LNCaP clone FGC (cell line): ENCODE data around the gene RBM6.
"Not testable (repeated sequence)": the region's sequence is repeated elsewhere in the genome, so short reads cannot be mapped to it uniquely, and the experiment has no call there.

ENCODE experiments used
- DNase-seq: peaks from one replicate; pipeline ENCODE4 v3.0.0-alpha.2; 2011; ENCODE audit warnings: low read depth
- H3K4me3 ChIP-seq: 2 replicates; pipeline ENCODE4 v1.5.1; 2011; ENCODE audit warnings: mild to moderate bottlenecking, low read depth, low read length, control low read depth
- TF ChIP-seq, protein P1 (sequence below): IDR thresholded peaks from 2 replicates; pipeline ENCODE4 v1.5.1; 2012; ENCODE audit warnings: mild to moderate bottlenecking; ENCODE audit not compliant: control insufficient read depth, insufficient read depth; ENCODE audit errors: extremely low read depth

The RBM6 gene

DNA sequence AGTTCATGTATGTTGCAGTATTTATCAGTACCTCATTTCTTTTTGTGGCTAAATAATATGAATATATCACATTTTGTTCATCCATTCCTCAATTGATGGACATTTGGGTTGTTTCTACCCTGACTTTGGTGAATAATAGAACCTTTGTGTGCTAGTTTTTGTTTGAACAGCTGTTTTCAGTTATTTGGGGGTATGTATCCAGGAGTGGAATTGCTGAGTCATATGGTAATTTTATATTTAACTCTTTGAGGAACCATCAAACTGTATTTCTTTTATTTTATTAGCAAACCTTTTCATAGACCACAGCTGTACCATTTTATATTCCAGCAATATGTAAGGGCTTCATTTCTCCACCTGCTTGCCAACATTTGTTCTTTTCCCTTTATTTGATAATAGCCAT lies 110.4 kb downstream of the RBM6 start:
- H3K4me3 ChIP-seq = no peak overlapping the region
- no peak for DNase-seq
- TF ChIP-seq, protein P1, sequence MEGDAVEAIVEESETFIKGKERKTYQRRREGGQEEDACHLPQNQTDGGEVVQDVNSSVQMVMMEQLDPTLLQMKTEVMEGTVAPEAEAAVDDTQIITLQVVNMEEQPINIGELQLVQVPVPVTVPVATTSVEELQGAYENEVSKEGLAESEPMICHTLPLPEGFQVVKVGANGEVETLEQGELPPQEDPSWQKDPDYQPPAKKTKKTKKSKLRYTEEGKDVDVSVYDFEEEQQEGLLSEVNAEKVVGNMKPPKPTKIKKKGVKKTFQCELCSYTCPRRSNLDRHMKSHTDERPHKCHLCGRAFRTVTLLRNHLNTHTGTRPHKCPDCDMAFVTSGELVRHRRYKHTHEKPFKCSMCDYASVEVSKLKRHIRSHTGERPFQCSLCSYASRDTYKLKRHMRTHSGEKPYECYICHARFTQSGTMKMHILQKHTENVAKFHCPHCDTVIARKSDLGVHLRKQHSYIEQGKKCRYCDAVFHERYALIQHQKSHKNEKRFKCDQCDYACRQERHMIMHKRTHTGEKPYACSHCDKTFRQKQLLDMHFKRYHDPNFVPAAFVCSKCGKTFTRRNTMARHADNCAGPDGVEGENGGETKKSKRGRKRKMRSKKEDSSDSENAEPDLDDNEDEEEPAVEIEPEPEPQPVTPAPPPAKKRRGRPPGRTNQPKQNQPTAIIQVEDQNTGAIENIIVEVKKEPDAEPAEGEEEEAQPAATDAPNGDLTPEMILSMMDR = no peak

DNA sequence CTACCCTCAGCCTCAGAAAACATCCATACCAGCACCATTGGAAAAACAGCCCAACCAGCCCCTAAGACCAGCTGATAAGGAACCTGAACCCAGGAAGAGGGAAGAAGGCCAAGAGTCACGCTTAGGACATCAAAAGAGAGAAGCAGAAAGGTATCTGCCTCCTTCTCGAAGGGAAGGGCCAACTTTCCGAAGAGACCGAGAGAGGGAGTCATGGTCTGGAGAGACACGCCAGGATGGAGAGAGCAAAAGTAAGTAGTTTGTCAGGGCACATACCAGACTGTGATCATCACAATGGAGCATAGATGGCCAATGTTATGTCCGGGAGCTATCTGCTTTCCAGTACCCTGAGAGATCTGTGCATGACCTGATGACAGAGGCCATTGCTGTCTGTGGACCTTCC lies 117.8 kb downstream of the RBM6 start:
- no peak for DNase-seq
- TF ChIP-seq, protein P1 = no peak
- H3K4me3 ChIP-seq = no peak overlapping the region

- H3K4me3 ChIP-seq = no peak overlapping the region
- TF ChIP-seq, protein P1 = no peak
- no peak for DNase-seq
Observed at GRCh38 chr3:50068134-50068533, 128.2 kb downstream of the RBM6 start.

DNA sequence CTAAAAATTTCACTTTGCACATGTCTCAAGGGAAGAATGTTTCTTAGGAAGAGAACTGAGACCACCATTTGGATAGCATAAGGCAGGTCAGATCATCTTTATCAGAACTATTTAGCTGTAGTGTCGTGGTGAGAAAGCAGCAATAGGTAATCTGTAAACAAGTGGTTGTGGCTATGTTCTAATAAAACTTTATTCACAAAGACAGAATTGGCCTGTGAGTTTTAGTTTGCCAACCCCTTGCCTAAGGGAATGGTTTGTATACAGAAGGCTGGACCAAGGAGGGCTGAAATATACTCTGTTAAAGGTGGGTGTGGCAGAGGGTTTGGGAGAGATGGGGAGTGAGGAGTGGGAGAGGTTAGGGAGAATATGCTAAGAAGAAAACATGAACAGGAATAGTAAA lies 138.1 kb downstream of the RBM6 start:
- no peak for DNase-seq
- no peak overlapping the region for H3K4me3 ChIP-seq
- TF ChIP-seq, protein P1 = no peak

- no peak overlapping the region for H3K4me3 ChIP-seq
- TF ChIP-seq, protein P1 = no peak
- DNase-seq = no peak
Observed at GRCh38 chr3:50078622-50079021, 138.7 kb downstream of the RBM6 start.

DNA sequence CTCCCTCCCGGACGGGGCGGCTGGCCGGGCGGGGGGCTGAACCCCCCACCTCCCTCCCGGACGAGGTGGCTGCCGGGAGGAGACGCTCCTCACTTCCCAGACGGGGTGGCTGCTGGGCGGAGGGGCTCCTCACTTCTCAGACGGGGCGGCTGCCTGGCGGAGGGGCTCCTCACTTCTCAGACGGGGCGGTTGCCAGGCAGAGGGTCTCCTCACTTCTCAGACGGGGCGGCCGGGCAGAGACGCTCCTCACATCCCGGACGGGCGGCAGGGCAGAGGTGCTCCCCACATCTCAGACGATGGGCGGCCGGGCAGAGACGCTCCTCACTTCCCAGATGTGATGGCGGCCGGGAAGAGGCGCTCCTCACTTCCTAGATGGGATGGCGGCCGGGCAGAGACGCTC lies 145.0 kb downstream of the RBM6 start:
- DNase-seq, H3K4me3 ChIP-seq: not testable (repeated sequence)

DNA sequence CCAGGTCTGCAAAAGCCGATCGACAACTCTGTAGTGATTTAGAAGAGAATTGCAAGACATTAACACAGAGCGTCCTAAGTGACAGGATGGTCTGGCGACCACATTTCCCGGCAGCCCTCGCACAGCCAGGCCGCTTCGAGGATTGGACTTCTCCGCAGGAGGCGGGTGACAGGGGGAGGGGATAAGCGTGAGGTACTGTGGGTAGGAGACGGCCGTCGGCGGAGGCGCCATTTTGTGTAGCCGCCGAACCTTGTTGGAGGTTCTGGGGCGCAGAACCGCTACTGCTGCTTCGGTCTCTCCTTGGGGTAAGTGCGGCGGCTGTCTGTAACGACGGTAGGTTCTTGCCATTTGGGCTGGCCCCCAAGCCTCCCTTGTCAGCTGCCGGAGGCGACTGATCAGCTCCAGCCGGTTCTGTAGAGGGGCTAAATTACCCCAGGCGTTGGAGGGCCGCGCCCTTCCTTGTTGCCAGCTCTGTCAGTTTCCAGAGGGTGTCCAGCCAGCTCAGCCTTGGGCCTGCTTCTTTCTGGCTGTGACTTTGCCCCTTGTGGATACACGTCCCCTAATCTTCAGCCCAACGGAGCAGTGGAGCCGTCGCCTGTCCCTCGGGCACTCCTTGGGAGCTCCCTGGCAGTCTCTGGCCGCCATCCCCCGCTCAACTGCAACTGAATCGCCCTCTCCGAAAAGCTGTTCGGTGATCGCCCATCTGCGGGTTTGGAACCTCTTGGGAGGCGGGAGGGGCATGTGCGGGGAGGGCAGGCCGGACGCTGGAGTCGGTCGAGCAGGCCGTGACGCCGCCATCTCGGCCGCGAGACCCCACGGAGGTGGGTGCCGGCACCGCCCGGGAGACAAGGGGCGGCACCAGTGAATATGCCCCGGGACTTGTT lies 149.0 kb downstream of the RBM6 start, which contains the start of gene RBM5:
RBM5 (plus strand) TSS at position 195 of the 884 bp plus-strand sequence. CDS start 1,516 bp downstream, outside the sequence.
- peak within 1 kb of the TSS; percentile 88 for H3K4me3 ChIP-seq
- peak; percentile 71 for DNase-seq
- TF ChIP-seq, protein P1 = no peak
